Upper lobe of left lung (tissue), 6 donors: ENCODE results near the gene HIGD1B. TPM values are rescaled to one million over a fixed set of nuclear protein-coding genes. Genes with fewer than 3 reads are reported as not detected.

Experiments
- ATAC-seq, 2 donors: fragments of 200-7000 bp; cut with Tn5 transposase; one replicate each; pipeline ENCODE4 v1.9.1; 2022; ENCODE audit warnings: mild to moderate bottlenecking in 2 of 2, moderate library complexity in 2 of 2; ENCODE audit not compliant: low FRiP score in 2 of 2
- DNase-seq, 2 donors: peaks; one replicate each; pipeline ENCODE4 v3.0.0-alpha.2; 2019 to 2020
- H3K27ac ChIP-seq, 4 donors: fragments of 200-600 bp; sonication (generic); one replicate each; pipeline ENCODE4 v1.5.1; 2016 to 2019
- H3K27me3 ChIP-seq, 4 donors: fragments of 200-600 bp; sonication (generic); one replicate each; pipeline ENCODE4 v1.5.1; 2017 to 2019
- H3K36me3 ChIP-seq, 4 donors: fragments of 200-600 bp; sonication (generic); one replicate each; pipeline ENCODE4 v1.5.1; 2016 to 2019
- H3K4me1 ChIP-seq, 4 donors: fragments of 200-600 bp; sonication (generic); one replicate each; pipeline ENCODE4 v1.5.1; 2018 to 2019
- H3K4me3 ChIP-seq, 4 donors: fragments of 200-600 bp; sonication (generic); one replicate each; pipeline ENCODE4 v1.5.1; 2017 to 2019; ENCODE audit warnings: mild to moderate bottlenecking in 2 of 4, moderate library complexity in 1 of 4
- H3K9me3 ChIP-seq, 4 donors: fragments of 200-600 bp; sonication (generic); one replicate each; pipeline ENCODE4 v1.5.1; 2018 to 2019
- EP300 ChIP-seq, 4 donors: sonication (generic); formaldehyde crosslinking; IDR thresholded peaks; one replicate each; pipeline ENCODE4 v1.5.1; 2017; ENCODE audit warnings: antibody characterized with exemption in 4 of 4, control low read depth in 2 of 4
- POLR2A ChIP-seq, 4 donors: fragments of 450-650 bp; IDR thresholded peaks; one replicate each; pipeline ENCODE4 v1.5.1; 2016 to 2017; ENCODE audit warnings: antibody characterized with exemption in 4 of 4, mild to moderate bottlenecking in 2 of 4
- POLR2AphosphoS5 ChIP-seq, 2 donors: sonication (generic); formaldehyde crosslinking; IDR thresholded peaks; one replicate each; pipeline ENCODE4 v1.5.1; 2017; ENCODE audit warnings: antibody characterized with exemption in 2 of 2
- WGBS, 2 donors: methylation state at CpG; one replicate each; pipeline ENCODE4 v1.1.5; 2017 to 2018; 5-methylcytosine and 5-hydroxymethylcytosine counted together
- small RNA-seq, 4 donors: library from RNA; depleted of rRNA; stranded (forward); fragments of <200 nt; gene quantifications; one replicate each; pipeline ENCODE3, GENCODE V24; 2016
- total RNA-seq, 6 donors: library from RNA; depleted of rRNA in 4 of 6; stranded (reverse); fragments of >200 nt in 4 of 6; gene quantifications; one replicate each; pipeline versions ENCODE4 v1.1.0 to v1.2.1, GENCODE V29; 2016 to 2021
- TF ChIP-seq, protein P1 (sequence below), 6 experiments: fragments of 450-650 bp in 4 of 6; fragments of 200-600 bp in 2 of 6; sonication (generic) in 2 of 6; IDR thresholded peaks; one replicate each; pipeline ENCODE4 v1.5.1; 2016 to 2019; ENCODE audit warnings: antibody characterized with exemption in 6 of 6
- donor health status: DM: no; HTN: no; CAD: no; lungs with moderate emphysema.
- donor health status: DM: no; HTN: yes; CAD: no; lungs with severe emphysema.

The HIGD1B gene
- total RNA-seq, 6 donors from 2014 or later: 1.9 to 33.3 (median 15.9) TPM; not detected in 1

DNA sequence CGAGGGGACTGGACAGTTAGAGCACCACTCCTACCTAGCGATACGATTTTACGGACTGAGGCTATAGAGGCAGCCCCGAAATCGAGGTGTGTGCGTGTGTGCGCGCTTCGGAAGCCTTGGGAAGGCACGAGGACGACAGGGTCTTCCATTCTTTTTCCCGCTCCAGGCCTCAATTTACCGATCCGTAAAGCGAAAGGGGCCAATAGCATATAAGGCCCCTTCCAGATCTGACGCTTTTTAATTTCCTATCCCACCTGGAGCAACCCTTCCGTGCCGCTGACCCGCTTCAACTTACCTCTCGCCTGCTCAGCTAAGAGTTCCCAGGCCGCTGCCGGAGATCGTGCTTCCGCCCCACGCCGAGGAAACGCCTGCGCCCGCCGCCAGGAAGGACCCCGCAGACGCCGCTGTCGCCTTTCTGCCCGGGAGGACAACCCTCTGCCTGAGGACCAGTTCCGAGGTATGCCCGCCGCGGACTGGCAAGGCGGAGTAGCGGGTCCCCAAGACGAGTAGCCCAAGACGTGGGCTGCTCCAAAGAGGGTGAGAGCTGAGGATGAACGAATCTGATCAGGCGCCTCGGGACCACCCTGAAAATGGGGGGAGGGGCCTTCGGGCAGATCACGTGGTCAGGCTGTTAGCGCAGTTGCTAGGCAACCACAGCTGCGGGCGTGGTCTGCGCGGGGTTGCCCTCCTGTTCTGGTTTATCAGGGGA is 51.5 kb downstream of the HIGD1B start, which contains the start of gene EFTUD2:
TSS of gene EFTUD2 (minus strand) at position 372 of the 709 bp plus-strand sequence. CDS start 4,924 bp downstream, outside the sequence.
- H3K27ac ChIP-seq: peak within 1 kb of the TSS; percentile 95 to 100 (median 97)
- H3K4me3 ChIP-seq: peak within 1 kb of the TSS; percentile 69 to 88 (median 82)
- TF ChIP-seq EP300 (IDR thresholded peaks at IDR 0.05) (peak in 1 of 4 donors; percentile 60), POLR2A (IDR thresholded peaks at IDR 0.05) (peak in 3 of 4 donors; percentile 38 to 66 (median 62)), POLR2AphosphoS5 (IDR thresholded peaks at IDR 0.05) (peak; percentile 85 to 88)
- TF ChIP-seq, protein P1, sequence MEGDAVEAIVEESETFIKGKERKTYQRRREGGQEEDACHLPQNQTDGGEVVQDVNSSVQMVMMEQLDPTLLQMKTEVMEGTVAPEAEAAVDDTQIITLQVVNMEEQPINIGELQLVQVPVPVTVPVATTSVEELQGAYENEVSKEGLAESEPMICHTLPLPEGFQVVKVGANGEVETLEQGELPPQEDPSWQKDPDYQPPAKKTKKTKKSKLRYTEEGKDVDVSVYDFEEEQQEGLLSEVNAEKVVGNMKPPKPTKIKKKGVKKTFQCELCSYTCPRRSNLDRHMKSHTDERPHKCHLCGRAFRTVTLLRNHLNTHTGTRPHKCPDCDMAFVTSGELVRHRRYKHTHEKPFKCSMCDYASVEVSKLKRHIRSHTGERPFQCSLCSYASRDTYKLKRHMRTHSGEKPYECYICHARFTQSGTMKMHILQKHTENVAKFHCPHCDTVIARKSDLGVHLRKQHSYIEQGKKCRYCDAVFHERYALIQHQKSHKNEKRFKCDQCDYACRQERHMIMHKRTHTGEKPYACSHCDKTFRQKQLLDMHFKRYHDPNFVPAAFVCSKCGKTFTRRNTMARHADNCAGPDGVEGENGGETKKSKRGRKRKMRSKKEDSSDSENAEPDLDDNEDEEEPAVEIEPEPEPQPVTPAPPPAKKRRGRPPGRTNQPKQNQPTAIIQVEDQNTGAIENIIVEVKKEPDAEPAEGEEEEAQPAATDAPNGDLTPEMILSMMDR (IDR thresholded peaks at IDR 0.05): peak in 4 of 6 experiments; percentile 47 to 71 (median 58)
- H3K27me3 ChIP-seq: no peaks in the 10 kb centered on the region
- peaks cover 21 to 36% (median 25%) of the 10 kb centered on the region in 4 donors for H3K4me1 ChIP-seq
- H3K9me3 ChIP-seq: no peaks in the 10 kb centered on the region
- WGBS, 2 donors: 0 to 1% methylated on average over 20 to 54 of the region's 54 CpGs
- ATAC-seq: peak; percentile 94 to 98
- peak; percentile 92 to 98 for DNase-seq
- peaks cover 0 to 4% (median 1%) of the 10 kb centered on the region in 4 donors for H3K36me3 ChIP-seq

Small RNA genes within 50 kb of the gene (small RNA-seq; reads per million reads assigned to genes)
- gene RN7SL405P: 0 reads per million in 4 donors

Other genes with a start within 250 kb of the HIGD1B start
- under 1 TPM in 1 of 6 donors, not detected in 5; 0.17 TPM for gene MEIOC, start 191.4 kb upstream of the HIGD1B start, total RNA-seq
- gene CCDC43, start 158.1 kb upstream of the HIGD1B start, total RNA-seq: 10 to 100 TPM; 11.5 to 26.2 (median 17.0) TPM
- 1 to 10 TPM; 2.0 to 8.4 (median 4.5) TPM for gene DBF4B, start 139.2 kb upstream of the HIGD1B start, total RNA-seq
- 1 to 10 TPM in 1 of 6 donors, under 1 TPM in 4, not detected in 1; 0.15 to 1.0 (median 0.20) TPM for gene ADAM11, start 88.9 kb upstream of the HIGD1B start, total RNA-seq
- gene GJC1, start 17.6 kb upstream of the HIGD1B start, total RNA-seq: 10 to 100 TPM in 2 of 6 donors, 1 to 10 TPM in 4; 4.2 to 14.8 (median 8.6) TPM
- 100 to 1,000 TPM in 1 of 6 donors, 10 to 100 TPM in 5; 66.6 to 146 (median 75.6) TPM for gene EFTUD2, start 51.6 kb downstream of the HIGD1B start, total RNA-seq
- gene GFAP, start 67.6 kb downstream of the HIGD1B start, total RNA-seq: not detected
- gene KIF18B, start 99.9 kb downstream of the HIGD1B start, total RNA-seq: 1 to 10 TPM in 4 of 6 donors, under 1 TPM in 2; 0.49 to 2.9 (median 1.3) TPM
- gene C1QL1, start 120.4 kb downstream of the HIGD1B start, total RNA-seq: under 1 TPM in 1 of 6 donors, not detected in 5; 0.44 TPM
- gene DCAKD, start 203.7 kb downstream of the HIGD1B start, total RNA-seq: 10 to 100 TPM; 16.0 to 29.3 (median 22.2) TPM
- 100 to 1,000 TPM in 3 of 6 donors, 10 to 100 TPM in 3; 55.1 to 132 (median 92.3) TPM for gene NMT1, start 213.4 kb downstream of the HIGD1B start, total RNA-seq